HepG2 (cell line): ENCODE measurements around the gene SLC7A8. TPM values are rescaled to one million over a fixed set of nuclear protein-coding genes. Genes with fewer than 3 reads are reported as not detected.

Experiments used
- DNMT3B ChIP-seq: conservative IDR thresholded peaks from 2 replicates; pipeline ENCODE4 v1.6.1; 2016; ENCODE audit warnings: missing biosample characterization, control low read depth
- KDM1A ChIP-seq: IDR thresholded peaks from 2 replicates; pipeline ENCODE4 v1.6.1; 2016; ENCODE audit warnings: missing compliant biosample characterization
- SALL2 ChIP-seq: sonication (generic); formaldehyde crosslinking; IDR thresholded peaks from 2 replicates; pipeline ENCODE4 v1.8.1; 2023; ENCODE audit warnings: mild to moderate bottlenecking, missing genetic modification reagents, inconsistent platforms
- ZNF160 ChIP-seq: sonication (generic); formaldehyde crosslinking; IDR thresholded peaks from 2 replicates; pipeline ENCODE4 v1.8.0; 2022; ENCODE audit warnings: mild to moderate bottlenecking, inconsistent platforms, missing genetic modification reagents
- ZNF878 ChIP-seq: sonication (generic); formaldehyde crosslinking; IDR thresholded peaks from 2 replicates; pipeline ENCODE4 v1.8.1; 2023; ENCODE audit warnings: mild to moderate bottlenecking, missing genetic modification reagents, moderate library complexity
- polyA plus RNA-seq, 8 experiments: library from polyadenylated mRNA; depleted of rRNA in 3 of 8; stranded (reverse) in 7 of 8; unstranded in 1 of 8; fragments of >200 nt; fragmentation: Illumina TruSeq in 4 of 8; extraction: Trizol in 4 of 8; gene quantifications; 2 replicates each; pipeline versions ENCODE4 v1.2.1 to v1.2.3, GENCODE V29; 2011 to 2016; ENCODE audit warnings: low read depth in 4 of 8, missing spikeins in 1 of 8, mixed read lengths in 1 of 8; ENCODE audit not compliant: insufficient read depth in 1 of 8
- total RNA-seq, 5 experiments: library from RNA; depleted of rRNA; stranded (reverse); fragments of >200 nt; fragmentation: Illumina TruSeq; extraction: Trizol; gene quantifications; 2 replicates each; pipeline ENCODE4 v1.2.3, GENCODE V29; 2016; ENCODE audit warnings: low read depth in 1 of 5
- TF ChIP-seq, protein P1 (sequence below): sonication (generic); formaldehyde crosslinking; IDR thresholded peaks from 2 replicates; pipeline ENCODE4 v1.4.0; 2020; ENCODE audit warnings: missing genetic modification reagents
- TF ChIP-seq, protein P2 (sequence below): sonication (generic); formaldehyde crosslinking; IDR thresholded peaks from 2 replicates; pipeline ENCODE4 v1.5.0; 2020; ENCODE audit warnings: mild to moderate bottlenecking, missing genetic modification reagents, borderline replicate concordance

SLC7A8 gene
- total and polyA plus RNA-seq, 2 of the 13 experiments (the other 11 are each of a cell fraction or from before 2014, with no cell fraction given), result 0.25 TPM; not detected in 1

- TF ChIP-seq, protein P1, sequence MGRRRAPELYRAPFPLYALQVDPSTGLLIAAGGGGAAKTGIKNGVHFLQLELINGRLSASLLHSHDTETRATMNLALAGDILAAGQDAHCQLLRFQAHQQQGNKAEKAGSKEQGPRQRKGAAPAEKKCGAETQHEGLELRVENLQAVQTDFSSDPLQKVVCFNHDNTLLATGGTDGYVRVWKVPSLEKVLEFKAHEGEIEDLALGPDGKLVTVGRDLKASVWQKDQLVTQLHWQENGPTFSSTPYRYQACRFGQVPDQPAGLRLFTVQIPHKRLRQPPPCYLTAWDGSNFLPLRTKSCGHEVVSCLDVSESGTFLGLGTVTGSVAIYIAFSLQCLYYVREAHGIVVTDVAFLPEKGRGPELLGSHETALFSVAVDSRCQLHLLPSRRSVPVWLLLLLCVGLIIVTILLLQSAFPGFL (CRISPR knock-in tag), result no peak
- TF ChIP-seq ZNF160 (CRISPR knock-in tag) (no peak), DNMT3B (CRISPR knock-in tag) (no peak), SALL2 (no peak), ZNF878 (CRISPR knock-in tag) (no peak), KDM1A (CRISPR knock-in tag) (no peak; the same call in 1 of the 2 replicates)
- TF ChIP-seq, protein P2, sequence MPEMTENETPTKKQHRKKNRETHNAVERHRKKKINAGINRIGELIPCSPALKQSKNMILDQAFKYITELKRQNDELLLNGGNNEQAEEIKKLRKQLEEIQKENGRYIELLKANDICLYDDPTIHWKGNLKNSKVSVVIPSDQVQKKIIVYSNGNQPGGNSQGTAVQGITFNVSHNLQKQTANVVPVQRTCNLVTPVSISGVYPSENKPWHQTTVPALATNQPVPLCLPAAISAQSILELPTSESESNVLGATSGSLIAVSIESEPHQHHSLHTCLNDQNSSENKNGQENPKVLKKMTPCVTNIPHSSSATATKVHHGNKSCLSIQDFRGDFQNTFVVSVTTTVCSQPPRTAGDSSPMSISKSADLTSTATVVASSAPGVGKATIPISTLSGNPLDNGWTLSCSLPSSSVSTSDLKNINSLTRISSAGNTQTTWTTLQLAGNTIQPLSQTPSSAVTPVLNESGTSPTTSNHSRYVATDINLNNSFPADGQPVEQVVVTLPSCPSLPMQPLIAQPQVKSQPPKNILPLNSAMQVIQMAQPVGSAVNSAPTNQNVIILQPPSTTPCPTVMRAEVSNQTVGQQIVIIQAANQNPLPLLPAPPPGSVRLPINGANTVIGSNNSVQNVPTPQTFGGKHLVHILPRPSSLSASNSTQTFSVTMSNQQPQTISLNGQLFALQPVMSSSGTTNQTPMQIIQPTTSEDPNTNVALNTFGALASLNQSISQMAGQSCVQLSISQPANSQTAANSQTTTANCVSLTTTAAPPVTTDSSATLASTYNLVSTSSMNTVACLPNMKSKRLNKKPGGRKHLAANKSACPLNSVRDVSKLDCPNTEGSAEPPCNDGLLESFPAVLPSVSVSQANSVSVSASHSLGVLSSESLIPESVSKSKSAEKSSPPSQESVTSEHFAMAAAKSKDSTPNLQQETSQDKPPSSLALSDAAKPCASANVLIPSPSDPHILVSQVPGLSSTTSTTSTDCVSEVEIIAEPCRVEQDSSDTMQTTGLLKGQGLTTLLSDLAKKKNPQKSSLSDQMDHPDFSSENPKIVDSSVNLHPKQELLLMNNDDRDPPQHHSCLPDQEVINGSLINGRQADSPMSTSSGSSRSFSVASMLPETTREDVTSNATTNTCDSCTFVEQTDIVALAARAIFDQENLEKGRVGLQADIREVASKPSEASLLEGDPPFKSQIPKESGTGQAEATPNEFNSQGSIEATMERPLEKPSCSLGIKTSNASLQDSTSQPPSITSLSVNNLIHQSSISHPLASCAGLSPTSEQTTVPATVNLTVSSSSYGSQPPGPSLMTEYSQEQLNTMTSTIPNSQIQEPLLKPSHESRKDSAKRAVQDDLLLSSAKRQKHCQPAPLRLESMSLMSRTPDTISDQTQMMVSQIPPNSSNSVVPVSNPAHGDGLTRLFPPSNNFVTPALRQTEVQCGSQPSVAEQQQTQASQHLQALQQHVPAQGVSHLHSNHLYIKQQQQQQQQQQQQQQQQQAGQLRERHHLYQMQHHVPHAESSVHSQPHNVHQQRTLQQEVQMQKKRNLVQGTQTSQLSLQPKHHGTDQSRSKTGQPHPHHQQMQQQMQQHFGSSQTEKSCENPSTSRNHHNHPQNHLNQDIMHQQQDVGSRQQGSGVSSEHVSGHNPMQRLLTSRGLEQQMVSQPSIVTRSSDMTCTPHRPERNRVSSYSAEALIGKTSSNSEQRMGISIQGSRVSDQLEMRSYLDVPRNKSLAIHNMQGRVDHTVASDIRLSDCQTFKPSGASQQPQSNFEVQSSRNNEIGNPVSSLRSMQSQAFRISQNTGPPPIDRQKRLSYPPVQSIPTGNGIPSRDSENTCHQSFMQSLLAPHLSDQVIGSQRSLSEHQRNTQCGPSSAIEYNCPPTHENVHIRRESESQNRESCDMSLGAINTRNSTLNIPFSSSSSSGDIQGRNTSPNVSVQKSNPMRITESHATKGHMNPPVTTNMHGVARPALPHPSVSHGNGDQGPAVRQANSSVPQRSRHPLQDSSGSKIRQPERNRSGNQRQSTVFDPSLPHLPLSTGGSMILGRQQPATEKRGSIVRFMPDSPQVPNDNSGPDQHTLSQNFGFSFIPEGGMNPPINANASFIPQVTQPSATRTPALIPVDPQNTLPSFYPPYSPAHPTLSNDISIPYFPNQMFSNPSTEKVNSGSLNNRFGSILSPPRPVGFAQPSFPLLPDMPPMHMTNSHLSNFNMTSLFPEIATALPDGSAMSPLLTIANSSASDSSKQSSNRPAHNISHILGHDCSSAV (CRISPR knock-in tag), result no peak
Measured at GRCh38 chr14:23171222-23171975, 12.1 kb downstream of the SLC7A8 start (continued).
